Islet precursor cell (in vitro differentiated cells): Measurements from ENCODE around the gene ZNF519.
A peak's percentile ranks its signal among the peaks of the same experiment; 100 is the strongest.
"Not testable (repeated sequence)": the region's sequence is repeated elsewhere in the genome, so short reads cannot be mapped to it uniquely, and the experiment has no call there.

Experiments
- DNase-seq: peaks from one replicate; pipeline ENCODE4 v3.0.0-alpha.2; 2018

Gene ZNF519

GRCh38 chr18:14132271-14132700, at the start of gene ZNF519:
Gene ZNF519 (minus strand): TSS chr18:14132435. CDS start chr18:14132277, 158 bp downstream.
- DNase-seq, result peak; percentile 98

DNA sequence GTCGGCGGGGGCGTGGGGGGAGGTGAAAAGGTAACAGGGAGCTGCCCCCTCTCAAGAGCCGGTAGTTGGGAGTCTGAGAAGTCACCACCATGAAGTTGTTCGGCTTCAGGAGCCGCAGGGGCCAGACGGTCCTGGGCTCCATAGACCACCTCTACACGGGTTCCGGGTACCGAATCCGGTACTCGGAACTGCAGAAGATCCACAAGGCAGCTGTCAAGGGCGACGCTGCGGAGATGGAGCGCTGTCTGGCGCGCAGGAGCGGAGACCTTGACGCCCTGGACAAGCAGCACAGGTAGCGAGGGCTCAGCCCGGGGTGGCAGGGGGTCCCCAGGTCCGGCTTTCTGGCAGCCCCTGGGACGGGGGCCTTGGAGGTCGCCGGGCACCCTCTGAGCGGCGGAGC, 47.1 kb upstream of the ZNF519 start:
- no peak for DNase-seq

DNA sequence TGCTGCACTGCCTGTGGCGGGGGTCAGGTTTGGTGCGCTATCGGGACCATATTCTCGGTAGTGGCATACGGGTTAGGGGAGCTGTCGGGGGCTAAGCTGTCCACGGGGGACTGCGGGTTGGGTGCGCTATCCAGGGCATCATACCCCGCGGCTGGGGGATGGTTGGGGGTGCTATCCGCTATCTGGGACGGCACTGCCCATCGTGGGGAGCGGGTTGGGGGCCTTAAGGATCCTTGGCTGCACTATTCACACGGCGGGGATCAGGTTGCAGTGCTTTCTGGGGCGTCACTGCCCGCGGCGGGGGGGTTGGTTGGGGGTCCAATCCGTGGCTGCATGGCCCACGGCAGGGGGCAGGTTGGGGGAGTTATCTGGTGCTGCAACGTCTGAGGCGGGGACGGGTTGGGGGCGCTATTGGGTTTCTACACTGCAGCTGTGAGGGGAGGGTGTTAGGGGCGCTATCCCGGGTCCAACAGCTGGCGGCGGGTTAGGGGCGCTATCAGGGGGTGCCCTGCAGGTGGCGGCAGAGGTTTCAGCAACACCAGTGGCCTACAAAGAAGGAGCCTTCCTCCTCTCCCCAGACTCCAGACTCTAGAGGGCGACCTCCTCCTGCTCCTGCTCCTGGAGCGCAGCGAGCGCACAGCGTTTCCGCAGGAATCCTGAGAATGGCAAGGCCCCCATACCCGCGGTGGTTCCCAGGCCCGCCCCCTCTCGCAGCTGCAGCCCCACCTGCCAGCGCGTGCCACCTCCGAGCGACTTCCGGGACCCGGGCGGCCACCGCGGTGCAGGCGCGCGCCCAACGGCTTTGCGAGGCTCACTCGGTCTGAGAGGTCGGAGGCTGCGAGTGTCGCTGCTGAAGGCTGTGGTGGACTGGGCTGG, 46.3 kb upstream of the ZNF519 start:
- DNase-seq, result not testable (repeated sequence)

DNA sequence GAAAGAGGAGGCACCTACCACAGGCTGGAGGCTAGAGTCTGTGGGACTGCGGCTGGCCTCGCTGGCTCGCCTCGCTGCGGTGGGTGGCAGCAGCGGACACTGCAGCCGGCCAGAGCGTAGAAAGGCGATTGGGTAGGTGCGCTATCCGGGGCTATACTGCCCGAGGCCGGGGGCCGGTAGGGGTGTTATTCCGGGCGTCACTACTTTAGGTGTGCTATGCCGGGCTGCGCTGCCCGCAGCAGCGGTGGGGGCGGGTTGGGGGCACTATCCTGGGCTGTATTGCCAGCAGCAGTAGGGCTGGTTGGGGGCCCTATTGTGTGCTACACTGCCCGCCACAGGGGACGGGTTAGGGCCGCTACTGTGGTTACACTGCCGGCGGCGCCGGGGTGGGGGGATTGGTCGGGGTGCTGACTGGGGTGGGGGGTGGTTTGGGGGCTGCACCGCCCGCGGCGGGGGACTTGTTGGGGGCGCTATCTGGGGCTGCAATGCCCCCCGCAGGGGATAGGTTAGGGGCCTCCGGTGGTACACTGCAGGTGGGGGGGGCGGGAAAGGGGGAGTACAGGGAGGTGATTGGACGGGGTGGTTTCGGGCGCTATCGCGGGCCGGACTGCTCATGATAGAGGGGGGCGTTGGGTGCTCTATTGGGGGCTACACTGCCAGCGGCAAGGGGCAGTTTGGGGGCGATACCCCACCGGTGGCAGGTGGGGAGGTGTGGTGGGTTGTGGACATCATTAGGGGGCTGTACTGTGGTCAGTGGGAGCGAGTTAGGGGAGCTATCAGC, 45.5 kb upstream of the ZNF519 start:
- DNase-seq, result not testable (repeated sequence)

DNA sequence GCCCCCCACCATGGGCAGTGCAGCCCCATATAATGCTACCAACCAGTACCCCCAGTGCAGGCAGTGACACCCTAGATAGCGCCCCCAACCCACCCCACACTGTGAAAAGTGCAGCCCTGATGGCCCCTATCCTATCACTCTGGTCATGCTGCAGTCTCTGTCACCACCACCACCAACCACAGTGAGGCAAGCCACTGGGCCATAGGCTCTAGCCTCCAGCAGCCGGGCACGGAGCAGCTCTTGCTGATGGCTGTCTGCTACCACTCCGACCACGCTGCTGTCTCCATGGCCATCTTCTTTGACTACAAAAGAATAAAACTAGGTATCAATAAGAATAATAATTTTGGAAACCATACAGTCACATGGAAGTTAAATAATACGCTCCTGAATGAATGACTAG, 43.2 kb upstream of the ZNF519 start:
- not testable (repeated sequence) for DNase-seq

GRCh38 chr18:14174706-14175085, 42.5 kb upstream of the ZNF519 start:
- no peak for DNase-seq

- DNase-seq, result not testable (repeated sequence)
Observed at GRCh38 chr18:14174002-14174705, 41.9 kb upstream of the ZNF519 start.

- not testable (repeated sequence) for DNase-seq
Observed at GRCh38 chr18:14173116-14173951, 41.1 kb upstream of the ZNF519 start.

- not testable (repeated sequence) for DNase-seq
Observed at GRCh38 chr18:14172142-14173115, 40.2 kb upstream of the ZNF519 start.

DNA sequence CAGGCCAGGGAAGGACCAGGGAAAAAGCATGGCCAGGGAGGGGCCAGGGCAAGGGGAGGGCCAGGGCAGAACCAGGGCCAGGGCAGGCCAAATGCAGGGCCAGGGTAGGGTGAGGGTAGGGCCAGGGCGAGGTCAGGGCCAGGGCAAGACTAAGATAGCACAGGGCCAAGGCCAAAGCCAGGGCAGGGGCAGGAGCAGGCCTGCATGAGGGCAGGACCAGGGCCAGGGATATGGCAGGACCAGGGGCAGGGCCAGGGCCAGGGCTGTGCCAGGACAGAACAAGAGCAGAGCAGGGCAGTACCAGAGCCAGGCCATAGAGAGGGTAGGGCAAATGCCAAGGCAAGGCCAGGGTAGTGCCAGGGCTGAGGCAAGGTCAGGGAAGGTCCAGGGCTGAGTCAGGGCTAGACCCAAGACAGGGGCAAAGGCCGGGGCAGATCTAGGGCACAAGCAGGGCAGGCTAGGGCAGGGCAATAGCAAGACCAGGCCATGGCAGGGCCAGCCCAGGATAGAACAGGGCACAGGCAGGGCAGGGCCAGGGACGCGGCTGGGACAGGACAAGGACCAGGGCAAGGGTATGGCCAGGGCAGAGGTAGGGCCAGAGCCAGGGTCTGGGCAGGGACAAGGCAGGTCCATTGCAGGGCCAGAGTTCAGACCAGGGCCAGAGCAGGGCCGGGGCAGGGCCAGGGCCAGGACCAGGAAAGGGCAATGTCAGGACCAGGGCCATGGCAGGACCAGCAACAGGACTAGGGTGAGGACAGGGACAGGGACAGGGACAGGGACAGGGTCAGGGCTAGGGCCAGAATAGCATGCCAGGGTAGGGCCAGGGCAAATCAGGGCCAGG, 39.3 kb upstream of the ZNF519 start:
- not testable (repeated sequence) for DNase-seq

DNA sequence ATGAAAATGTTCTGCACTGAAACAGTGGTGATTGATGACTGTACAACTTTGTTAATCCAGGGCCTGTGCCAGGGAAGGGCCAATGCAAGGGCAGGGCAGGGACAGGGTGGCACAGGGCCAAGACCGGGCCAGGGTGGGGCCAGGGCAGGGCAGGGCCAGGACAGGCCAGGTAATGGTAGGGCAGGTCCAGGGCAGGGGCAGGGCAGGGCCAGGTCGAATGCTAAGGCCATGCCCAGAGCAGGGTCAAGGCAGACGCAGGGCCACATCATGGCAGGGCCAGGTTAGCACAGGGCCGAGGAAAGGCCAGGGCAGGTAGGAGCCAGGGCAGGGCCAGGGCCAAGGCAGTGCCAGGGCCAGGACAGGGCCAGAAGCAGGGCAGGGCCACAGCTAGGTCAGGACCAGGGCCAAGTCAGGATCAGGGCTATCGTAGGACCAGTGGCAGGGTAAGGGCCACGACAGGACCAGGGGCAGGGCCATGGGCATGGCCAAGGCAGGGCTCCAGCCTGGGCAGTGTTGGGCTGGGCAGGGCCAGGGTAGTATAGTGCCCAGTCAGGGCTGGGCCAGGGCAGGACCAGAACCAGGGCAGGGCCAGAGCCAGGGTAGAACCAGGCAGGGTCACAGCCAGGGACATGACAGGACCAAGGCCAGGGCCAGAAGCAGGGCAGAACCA, 38.3 kb upstream of the ZNF519 start:
- DNase-seq, result not testable (repeated sequence)

DNA sequence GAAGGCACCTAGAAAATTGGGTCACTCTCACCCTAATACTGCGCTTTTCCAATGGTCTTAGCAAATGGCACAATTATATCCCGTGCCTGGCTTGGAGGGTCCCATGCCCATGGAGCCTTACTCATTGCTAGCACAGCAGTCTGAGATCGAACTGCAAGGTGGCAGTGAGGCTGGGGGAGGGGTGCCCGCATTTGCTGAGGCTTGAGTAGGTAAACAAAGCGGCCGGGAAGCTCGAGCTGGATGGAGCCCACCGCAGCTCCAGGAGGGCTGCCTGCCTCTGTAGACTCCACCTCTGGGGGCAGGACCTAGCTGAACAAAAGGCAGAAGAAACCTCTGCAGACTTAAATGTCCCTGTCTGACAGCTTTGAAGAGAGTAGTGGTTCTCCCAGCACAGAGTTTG, 30.7 kb upstream of the ZNF519 start:
- DNase-seq, result not testable (repeated sequence)

DNA sequence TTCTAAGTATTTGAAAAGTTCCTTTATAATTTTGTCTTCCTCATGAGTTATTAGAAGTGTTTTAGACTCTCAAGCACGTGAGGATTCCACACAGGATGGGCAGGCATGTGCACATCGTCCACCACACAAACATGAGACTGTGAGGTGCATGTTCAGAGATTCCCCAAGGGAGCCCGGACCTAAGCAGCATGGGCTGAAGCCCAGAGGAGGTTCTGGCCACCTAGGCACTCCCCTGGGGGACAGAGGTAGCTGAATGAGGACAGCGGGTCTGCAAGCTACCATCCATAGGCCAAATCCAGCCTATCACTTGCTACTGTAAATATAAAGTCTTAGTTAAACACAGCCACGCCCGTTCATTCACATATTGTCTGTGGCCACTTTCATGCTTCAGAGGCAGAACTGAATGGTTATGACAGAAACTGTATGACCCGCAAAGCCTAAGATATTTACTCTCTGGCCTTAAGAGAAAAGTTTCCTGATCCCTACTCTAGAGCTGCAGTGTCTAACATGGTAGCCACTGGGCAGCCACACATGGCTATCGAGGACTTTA, 19.4 kb upstream of the ZNF519 start:
- DNase-seq, result not testable (repeated sequence)

DNA sequence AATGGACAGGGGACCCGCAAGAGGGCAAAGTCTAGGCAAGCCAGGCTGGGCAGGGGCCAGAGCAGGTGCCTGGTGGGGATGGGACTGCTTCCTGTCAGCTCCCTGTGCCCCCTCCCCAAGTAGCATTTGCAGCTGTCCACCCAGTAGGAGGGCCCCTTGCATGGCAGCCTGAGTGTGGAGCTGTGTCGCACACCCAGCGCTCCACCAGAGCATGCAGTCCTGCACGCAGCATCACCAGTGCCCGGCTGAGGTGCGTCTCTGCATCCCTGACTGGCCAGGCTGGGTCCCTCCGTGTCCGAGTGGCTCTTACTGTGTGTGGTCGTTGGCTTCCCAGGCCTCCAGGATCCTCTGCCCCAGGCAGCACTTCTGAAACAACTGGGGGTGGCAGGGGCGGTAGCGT, 18.5 kb upstream of the ZNF519 start:
- DNase-seq, result not testable (repeated sequence)

GRCh38 chr18:14149916-14150420, 17.7 kb upstream of the ZNF519 start:
- not testable (repeated sequence) for DNase-seq

DNA sequence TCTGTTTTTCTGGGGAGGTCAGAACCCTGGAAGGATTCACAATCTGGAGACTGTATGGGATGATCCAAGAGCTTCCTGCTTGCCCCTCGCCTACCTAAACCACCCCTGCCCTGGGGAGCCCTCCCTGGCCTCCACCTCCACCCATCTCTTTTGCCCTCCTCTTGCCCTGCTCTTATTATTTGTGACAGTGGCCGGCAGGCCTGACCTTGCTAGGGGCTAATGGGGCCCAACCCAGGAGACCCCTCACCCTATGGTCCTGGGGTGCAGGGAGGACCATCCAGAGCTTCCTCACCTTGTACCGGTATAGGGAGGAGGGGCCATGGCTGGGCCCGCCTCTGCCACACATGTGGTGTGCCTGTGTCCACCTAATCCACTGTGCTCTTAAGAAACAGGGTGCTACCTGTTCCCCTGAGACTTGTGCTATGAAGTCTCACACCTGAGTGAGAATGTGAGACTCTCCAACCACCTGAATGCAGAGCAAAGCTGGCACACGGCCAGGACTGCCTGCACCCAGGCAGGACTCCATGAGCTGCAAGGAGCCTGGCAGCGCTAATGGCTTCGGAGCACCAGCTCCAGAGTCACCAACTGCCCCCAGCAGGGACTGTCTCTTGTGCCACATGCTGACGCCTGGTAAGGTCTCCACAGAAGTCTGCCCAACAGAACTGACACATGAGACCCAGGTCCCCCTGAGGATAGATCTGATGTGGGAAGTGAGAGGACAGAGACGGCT, 17.1 kb upstream of the ZNF519 start:
- DNase-seq, result not testable (repeated sequence)

- not testable (repeated sequence) for DNase-seq
Observed at GRCh38 chr18:14147935-14148865, 16.0 kb upstream of the ZNF519 start.
